Right lobe of liver (tissue), 4 donors: ENCODE measurements around the gene SLFN11.

Experiments
- POLR2A ChIP-seq: fragments of 450-650 bp; IDR thresholded peaks from one replicate; pipeline ENCODE4 v1.6.1; 2017; ENCODE audit warnings: antibody characterized with exemption, mild to moderate bottlenecking
- TF ChIP-seq, protein P1 (sequence below), 4 donors: fragments of 200-600 bp in 3 of 4; fragments of 450-650 bp in 1 of 4; IDR thresholded peaks; one replicate each; pipeline versions ENCODE4 v1.5.1 to v1.8.0; 2016 to 2022; ENCODE audit warnings: antibody characterized with exemption in 4 of 4, mild to moderate bottlenecking in 2 of 4
- donor health status: DM: no; HTN: no; CAD: no.
- donor health status: DM: no; HTN: no; CAD: no.
- donor health status: DM: no; HTN: yes; CAD: no.

DNA sequence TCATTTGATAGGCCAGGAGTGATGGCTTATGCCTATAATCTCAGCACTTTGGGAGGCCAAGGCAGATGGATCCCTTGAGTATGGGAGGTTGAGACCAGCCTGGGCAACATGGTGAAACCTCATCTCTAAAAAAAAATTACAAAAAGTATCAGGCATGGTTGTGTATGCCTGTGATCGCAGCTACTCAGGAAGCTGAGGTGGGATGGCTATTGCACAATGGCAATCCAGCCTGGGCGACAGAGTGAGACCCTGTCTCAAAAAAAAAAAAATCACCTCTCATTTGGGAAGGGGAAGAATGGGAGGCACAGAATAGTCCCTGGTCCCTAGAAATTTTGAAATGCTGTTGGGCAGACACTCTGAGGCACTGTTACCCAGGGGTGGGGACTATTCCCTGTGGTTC lies 35.2 kb downstream of the SLFN11 start:
- TF ChIP-seq, protein P1, sequence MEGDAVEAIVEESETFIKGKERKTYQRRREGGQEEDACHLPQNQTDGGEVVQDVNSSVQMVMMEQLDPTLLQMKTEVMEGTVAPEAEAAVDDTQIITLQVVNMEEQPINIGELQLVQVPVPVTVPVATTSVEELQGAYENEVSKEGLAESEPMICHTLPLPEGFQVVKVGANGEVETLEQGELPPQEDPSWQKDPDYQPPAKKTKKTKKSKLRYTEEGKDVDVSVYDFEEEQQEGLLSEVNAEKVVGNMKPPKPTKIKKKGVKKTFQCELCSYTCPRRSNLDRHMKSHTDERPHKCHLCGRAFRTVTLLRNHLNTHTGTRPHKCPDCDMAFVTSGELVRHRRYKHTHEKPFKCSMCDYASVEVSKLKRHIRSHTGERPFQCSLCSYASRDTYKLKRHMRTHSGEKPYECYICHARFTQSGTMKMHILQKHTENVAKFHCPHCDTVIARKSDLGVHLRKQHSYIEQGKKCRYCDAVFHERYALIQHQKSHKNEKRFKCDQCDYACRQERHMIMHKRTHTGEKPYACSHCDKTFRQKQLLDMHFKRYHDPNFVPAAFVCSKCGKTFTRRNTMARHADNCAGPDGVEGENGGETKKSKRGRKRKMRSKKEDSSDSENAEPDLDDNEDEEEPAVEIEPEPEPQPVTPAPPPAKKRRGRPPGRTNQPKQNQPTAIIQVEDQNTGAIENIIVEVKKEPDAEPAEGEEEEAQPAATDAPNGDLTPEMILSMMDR (IDR thresholded peaks at IDR 0.05): no peak
- no peak for TF ChIP-seq POLR2A
